NCI-H2171 treated with DMSO at 0.1 percent for 48 hours (cell line): Measurements from ENCODE around the gene PUS7L.
"Not testable (repeated sequence)": the region's sequence is repeated elsewhere in the genome, so short reads cannot be mapped to it uniquely, and the experiment has no call there.

Experiments
- DNase-seq: peaks from one replicate; lab custom pipeline; 2025; lab: John Stamatoyannopoulos, UW

PUS7L gene

GRCh38 chr12:43749016-43749415 is 9.6 kb downstream of the PUS7L start:
- no peak for DNase-seq

GRCh38 chr12:43744826-43745225 is 13.8 kb downstream of the PUS7L start:
- no peak for DNase-seq

- DNase-seq = no peak
Measured at GRCh38 chr12:43742106-43742505, 16.5 kb downstream of the PUS7L start.

GRCh38 chr12:43740511-43741100 is 18.0 kb downstream of the PUS7L start:
- DNase-seq = no peak

- no peak for DNase-seq
Measured at GRCh38 chr12:43737646-43738045, 20.9 kb downstream of the PUS7L start.

- DNase-seq = no peak
Measured at GRCh38 chr12:43736927-43737440, 21.6 kb downstream of the PUS7L start.

GRCh38 chr12:43733687-43734086 is 24.9 kb downstream of the PUS7L start:
- DNase-seq = no peak

GRCh38 chr12:43730283-43730682 is 28.3 kb downstream of the PUS7L start:
- no peak for DNase-seq

- no peak for DNase-seq
Measured at GRCh38 chr12:43728698-43729097, 29.9 kb downstream of the PUS7L start.

- peak; percentile 41 for DNase-seq
Measured at GRCh38 chr12:43728117-43728516, 30.5 kb downstream of the PUS7L start.

GRCh38 chr12:43723134-43723533 is 35.5 kb downstream of the PUS7L start:
- DNase-seq = no peak

- no peak for DNase-seq
Measured at GRCh38 chr12:43722621-43723020, 36.0 kb downstream of the PUS7L start.

- DNase-seq = no peak
Measured at GRCh38 chr12:43711348-43711747, 47.2 kb downstream of the PUS7L start.

- DNase-seq = not testable (repeated sequence)
Measured at GRCh38 chr12:43703772-43704171, 54.8 kb downstream of the PUS7L start.

- DNase-seq = not testable (repeated sequence)
Measured at GRCh38 chr12:43701194-43701593, 57.4 kb downstream of the PUS7L start.

GRCh38 chr12:43696154-43696553 is 62.4 kb downstream of the PUS7L start:
- peak; percentile 80 for DNase-seq

GRCh38 chr12:43694879-43695278 is 63.7 kb downstream of the PUS7L start:
- DNase-seq = no peak

GRCh38 chr12:43692064-43692463 is 66.5 kb downstream of the PUS7L start:
- peak; percentile 2 for DNase-seq

- DNase-seq = not testable (repeated sequence)
Measured at GRCh38 chr12:43685491-43685890, 73.1 kb downstream of the PUS7L start.

- no peak for DNase-seq
Measured at GRCh38 chr12:43676183-43676813, 82.3 kb downstream of the PUS7L start.

- DNase-seq = no peak
Measured at GRCh38 chr12:43675048-43675904, 83.3 kb downstream of the PUS7L start.

- DNase-seq = no peak
Measured at GRCh38 chr12:43669373-43669772, 89.2 kb downstream of the PUS7L start.
